ENCODE data around the gene DAP.

DAP gene

DNA sequence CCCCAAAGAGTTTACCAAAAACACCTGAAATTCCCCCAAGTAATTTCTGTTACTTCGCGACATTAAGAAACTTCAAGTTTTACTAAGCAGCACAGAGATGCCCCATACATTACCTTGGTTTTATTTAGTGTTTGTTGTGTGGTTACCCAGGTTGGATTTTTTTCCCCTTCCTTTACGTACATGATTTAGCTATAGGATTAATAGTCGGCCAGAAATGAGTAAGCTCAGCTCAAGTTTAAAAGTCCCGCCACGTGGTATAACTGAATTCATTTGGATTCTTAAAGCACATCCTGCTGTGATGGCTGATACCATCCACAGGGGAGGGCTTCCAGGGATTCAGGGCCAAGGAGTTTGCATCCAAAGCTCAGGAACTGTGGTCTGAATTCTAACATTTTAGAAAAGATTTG is 75.9 kb downstream of the DAP start:
- no peak overlapping the region for H3K4me3 ChIP-seq
- H3K27ac ChIP-seq: no peak overlapping the region
- DNase-seq (ENCODE audit: low spot score): no peak
- TF ChIP-seq, protein P1, sequence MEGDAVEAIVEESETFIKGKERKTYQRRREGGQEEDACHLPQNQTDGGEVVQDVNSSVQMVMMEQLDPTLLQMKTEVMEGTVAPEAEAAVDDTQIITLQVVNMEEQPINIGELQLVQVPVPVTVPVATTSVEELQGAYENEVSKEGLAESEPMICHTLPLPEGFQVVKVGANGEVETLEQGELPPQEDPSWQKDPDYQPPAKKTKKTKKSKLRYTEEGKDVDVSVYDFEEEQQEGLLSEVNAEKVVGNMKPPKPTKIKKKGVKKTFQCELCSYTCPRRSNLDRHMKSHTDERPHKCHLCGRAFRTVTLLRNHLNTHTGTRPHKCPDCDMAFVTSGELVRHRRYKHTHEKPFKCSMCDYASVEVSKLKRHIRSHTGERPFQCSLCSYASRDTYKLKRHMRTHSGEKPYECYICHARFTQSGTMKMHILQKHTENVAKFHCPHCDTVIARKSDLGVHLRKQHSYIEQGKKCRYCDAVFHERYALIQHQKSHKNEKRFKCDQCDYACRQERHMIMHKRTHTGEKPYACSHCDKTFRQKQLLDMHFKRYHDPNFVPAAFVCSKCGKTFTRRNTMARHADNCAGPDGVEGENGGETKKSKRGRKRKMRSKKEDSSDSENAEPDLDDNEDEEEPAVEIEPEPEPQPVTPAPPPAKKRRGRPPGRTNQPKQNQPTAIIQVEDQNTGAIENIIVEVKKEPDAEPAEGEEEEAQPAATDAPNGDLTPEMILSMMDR (IDR thresholded peaks at IDR 0.05): no peak

DNA sequence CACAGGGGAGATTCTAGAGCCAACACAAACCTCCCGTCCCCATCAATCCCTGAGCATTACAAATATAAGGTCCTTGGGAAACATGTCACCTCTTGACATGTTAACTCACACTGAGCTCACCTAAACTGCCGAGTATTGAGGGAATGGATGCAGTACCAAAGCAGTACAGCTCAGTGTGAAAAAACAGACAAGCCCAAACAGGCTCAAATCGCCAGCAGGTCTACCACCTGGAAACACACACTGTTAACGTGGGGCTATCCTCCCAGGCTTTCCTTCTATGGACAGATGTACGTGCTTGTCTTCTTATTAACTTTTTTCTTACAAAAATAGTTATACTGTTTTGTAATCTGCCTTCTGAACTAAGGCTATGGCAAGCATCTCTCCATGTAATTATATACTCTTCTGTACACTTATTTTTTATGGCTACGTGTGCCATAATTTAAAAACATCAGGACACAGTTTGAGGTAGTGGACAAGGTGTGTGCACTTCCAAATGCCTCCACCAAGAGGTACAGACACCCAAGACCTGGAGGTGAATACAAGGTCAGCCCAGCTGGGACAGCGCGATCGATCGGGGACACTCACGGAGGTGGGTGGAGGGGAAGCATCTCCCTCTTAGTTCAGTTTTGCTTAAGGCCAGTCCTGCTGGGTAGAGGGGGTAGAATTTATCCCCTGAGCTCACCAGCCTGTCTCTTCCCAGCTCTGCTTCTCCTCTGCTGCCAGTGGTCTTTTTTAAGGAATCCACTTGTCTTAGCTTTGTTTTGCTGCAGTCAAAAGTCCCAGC is 76.5 kb downstream of the DAP start:
- Histone ChIP-seq H3K4me3 (no peak overlapping the region), H3K27ac (no peak overlapping the region)
- DNase-seq (ENCODE audit: low spot score): no peak
- TF ChIP-seq, protein P1 (IDR thresholded peaks at IDR 0.05): no peak

DNA sequence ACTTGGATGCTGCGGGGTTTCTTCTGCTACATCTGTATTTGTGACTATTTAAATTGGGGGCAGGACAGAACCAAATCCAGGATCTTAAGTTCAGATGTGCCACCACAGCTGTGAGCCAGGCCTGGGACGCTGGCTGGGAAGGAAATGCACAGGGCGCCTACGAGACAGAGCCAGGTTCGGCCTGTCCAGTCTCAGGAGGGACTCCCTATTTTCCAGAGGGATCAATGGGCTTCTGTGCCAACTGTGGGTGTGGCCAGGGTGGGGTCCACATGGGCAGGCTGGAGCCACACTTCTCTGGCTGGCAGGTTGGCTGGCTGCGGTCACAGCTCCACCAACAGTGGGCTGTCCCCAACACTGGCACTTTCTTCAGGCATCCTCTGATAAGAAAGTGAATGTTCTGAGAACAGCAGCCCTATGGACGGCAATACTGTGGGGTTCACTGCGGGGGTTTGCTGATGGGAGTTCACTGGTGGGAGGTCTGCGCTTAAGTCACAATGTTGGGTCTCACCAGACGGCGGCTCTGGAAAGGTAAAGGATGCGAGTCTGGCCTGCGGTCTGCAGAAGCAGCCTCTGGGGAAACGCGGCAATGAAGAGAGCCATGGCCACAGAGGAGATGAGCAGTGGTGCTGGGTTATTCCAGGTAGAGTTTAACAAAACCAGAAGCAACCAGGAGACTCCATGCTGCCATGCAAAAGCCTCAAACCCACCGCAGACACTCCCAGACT is 78.1 kb downstream of the DAP start:
- DNase-seq (ENCODE audit: low spot score): no peak
- Histone ChIP-seq H3K27ac (no peak overlapping the region), H3K4me3 (no peak overlapping the region)
- TF ChIP-seq, protein P1 (IDR thresholded peaks at IDR 0.05): no peak

DNA sequence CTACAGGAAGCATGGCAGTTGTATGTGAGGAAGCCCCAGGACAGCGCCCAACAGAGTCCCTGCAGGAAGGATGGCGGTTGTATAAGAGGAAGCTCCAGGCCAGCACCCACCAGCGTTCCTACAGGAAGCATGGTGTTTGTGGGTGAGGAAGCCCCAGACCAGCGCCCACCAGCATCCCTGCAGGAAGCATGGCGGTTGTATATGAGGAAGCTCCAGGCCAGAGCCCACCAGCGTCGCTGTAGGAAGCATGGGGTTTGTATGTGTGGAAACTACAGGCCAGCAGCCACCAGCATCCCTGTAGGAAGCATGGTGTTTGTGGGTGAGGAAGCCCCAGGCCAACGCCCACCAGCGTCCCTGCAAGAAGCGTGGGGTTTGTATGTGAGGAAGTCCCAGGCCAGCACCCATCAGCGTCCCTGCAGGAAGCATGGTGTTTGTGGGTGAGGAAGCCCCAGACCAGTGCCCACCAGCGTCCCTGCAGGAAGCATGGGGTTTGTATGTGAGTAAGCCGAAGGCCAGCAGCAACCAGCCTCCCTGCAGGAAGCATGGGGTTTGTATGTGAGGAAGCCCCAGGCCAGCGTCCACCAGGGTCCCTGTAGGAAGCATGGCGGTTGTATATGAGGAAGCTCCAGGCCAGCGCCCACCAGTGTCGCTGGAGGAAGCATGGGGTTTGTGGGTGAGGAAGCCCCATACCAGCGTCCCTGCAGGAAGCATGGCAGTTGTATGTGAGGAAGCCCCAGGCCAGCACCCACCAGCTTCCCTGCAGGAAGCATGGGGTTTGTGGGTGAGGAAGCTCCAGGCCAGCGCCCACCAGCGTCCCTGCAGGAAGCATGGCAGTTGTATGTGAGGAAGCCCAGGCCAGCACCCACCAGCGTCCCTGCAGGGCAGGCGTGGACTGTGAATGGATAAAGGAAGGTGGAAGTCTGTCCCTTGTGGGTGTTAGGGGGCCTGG is 79.0 kb downstream of the DAP start:
- TF ChIP-seq, protein P1 (IDR thresholded peaks at IDR 0.05): no peak
- peak; percentile 68 for DNase-seq (ENCODE audit: low spot score)
- Histone ChIP-seq H3K4me3 (no peak overlapping the region), H3K27ac (no peak overlapping the region)

DNA sequence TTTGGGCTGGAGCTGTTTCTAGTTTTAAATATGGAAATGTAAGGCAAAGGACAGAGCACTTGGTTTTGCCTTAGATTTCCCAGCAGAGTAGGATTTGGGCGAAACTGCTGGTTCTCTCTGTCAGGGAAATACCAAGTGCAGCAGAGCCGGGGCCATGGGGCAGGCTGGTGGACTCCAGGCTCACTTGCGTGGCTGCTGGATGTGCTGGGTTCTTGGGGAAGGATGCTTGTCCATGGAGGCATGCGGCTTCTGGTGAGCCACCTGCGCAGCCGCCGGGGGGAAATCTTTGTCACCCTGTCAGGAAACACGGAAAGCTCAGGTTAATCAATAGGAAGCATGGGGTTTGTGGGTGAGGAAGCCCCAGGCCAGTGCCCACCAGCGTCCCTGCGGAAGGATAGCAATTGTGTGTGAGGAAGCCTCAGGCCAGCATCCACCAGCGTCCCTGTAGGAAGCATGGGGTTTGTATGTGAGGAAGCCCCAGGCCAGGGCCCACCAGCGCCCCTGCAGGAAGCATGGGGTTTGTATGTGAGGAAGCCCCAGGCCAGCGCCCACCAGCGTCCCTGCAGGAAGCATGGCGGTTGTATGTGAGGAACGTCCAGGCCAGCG is 80.1 kb downstream of the DAP start:
- TF ChIP-seq, protein P1 (IDR thresholded peaks at IDR 0.05): no peak
- Histone ChIP-seq H3K27ac (no peak overlapping the region), H3K4me3 (no peak overlapping the region)
- peak; percentile 57 for DNase-seq (ENCODE audit: low spot score)

DNA sequence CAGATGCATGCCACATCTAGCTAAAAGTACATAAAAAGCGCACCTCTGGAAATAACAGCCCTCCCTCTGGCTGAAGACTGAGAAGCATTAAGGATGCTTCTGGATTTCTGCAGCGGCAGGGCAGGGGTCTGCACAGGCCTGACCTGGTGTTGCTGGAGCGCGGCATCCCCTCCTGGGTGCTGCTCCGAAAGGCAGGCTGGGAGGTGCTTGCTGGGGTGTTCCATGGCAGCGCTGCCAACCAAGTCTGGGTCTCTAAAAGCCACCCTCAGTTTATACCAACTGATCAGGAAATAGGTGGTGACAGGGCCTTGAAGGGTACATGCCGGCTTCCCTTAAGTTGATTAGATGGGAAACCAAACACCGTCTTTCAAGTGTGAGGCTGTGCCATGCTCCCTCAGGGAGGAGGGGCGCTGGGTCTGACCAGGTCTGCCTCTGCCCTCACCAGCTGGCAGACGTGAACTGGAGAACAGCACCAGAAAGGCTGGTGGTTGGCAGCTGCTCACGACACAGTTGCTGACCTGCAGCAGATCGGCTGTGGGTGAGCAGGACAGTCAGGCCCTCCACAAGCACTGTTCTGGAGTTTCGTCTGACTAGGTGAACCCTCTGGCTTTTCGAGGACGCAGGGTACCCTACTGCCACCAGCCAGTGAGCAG is 81.6 kb downstream of the DAP start:
- peak; percentile 62 for DNase-seq (ENCODE audit: low spot score)
- H3K27ac ChIP-seq: no peak overlapping the region
- H3K4me3 ChIP-seq: no peak overlapping the region
- TF ChIP-seq, protein P1 (IDR thresholded peaks at IDR 0.05): no peak

All from coronary artery (tissue), 2 donors.